ENCODE results near the gene TSACC.

The TSACC gene

DNA sequence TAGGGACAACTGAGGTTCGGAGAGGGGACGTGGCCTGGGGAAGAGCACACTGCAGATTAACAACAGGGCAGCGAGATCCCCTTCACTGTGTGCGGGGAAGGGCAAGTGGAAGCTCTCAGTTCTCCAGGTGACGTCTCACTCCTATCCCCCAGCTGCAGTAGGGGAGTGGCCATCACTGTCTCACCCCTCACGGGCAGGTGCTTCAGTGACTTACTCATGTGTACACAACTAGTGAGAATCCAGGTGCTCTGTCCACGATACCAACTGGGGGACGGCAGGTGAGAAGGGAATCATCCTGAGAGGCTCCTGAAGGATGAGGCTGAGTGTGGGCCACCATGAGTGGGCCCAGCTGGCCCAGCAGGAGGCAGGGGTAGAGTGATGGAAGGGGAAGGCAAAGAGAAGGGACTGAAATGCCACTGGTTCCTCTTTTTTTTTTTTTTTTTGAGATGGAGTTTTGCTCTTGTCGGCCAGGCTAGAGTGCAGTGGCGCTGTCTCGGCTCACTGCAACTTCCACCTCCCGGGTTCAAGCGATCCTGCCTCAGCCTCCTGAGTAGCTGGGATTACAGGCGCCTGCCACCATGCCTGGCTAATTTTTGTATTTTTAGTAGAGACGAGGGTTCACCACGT lies 56.6 kb downstream of the TSACC start:
- DNase-seq = no peak

Data from activated CD4-positive, alpha-beta T cell treated with anti-CD3 and anti-CD28 coated beads, Interleukin-2, amount 50 U/mL, for 1 hour (primary cell).